ENCODE results near the gene PLEK.
"Not testable (repeated sequence)": the region's sequence is repeated elsewhere in the genome, so short reads cannot be mapped to it uniquely, and the experiment has no call there.

Gene PLEK

GRCh38 chr2:68356599-68357239 is 8.4 kb upstream of the PLEK start:
- no peak for DNase-seq (ENCODE audit: low read depth)

DNA sequence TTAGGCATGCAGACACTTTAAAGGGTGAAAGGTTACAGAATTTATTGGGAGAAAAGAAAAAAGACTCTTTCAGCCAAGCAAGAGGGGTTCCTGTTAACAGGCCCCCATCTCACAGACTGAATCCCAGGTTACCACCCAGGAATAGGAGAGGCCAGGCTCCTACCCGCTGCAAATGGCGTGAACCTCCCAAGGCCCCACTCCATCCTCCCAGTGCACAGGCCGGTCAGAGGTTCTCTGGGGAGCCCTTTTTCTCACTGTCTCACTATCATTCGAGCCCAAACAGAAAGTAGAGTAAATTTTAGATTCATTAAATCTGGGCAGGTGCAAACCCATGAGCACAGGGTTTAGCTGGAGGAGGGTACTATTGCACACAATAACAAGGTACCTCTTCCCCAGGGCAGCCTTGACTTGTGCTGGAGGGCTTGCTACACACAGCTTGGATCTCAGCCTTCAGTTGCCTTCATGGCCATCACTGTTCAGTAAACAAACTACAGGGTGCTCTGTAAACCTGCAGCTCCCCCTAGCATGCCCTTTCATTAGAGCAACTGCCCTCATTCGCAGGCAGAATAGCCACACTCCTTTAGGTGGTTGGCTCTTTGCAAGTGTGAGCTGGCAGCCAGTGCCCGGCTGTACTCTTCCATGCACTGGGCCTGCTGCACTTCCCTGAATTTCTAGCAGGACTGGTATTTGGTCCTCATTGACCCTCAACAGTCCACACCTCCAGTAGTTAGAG is 7.3 kb upstream of the PLEK start:
- peak; percentile 29 for DNase-seq (ENCODE audit: low read depth)

- no peak for DNase-seq (ENCODE audit: low read depth)
Observed at GRCh38 chr2:68359889-68360288, 5.2 kb upstream of the PLEK start.

- DNase-seq (ENCODE audit: low read depth) = no peak
Observed at GRCh38 chr2:68362069-68362468, 3.0 kb upstream of the PLEK start.

- DNase-seq (ENCODE audit: low read depth) = no peak
Observed at GRCh38 chr2:68362749-68363148, 2.3 kb upstream of the PLEK start.

DNA sequence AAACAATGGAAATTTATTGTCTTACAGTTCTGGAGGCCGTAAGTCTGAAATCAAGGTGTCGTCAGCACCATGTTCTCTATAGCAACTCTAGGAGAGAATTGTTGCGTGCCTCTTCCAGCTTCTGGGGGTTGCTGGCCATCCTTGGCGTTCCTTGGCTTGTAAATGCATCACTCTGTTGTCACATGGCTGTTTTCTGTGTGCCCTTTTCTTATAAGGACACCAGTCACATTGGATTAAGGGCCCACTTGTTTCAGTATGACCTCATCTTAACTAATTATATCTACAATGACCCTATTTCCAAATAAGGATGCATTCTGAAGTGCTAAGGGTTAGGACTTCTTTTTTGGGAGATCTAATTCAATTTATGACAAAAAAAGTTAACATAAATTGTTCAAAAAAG is 1.4 kb upstream of the PLEK start:
- no peak for DNase-seq (ENCODE audit: low read depth)

- no peak for DNase-seq (ENCODE audit: low read depth)
Observed at GRCh38 chr2:68366083-68366560, 1.0 kb downstream of the PLEK start.

GRCh38 chr2:68367953-68368653 is 3.0 kb downstream of the PLEK start:
- no peak for DNase-seq (ENCODE audit: low read depth)

DNA sequence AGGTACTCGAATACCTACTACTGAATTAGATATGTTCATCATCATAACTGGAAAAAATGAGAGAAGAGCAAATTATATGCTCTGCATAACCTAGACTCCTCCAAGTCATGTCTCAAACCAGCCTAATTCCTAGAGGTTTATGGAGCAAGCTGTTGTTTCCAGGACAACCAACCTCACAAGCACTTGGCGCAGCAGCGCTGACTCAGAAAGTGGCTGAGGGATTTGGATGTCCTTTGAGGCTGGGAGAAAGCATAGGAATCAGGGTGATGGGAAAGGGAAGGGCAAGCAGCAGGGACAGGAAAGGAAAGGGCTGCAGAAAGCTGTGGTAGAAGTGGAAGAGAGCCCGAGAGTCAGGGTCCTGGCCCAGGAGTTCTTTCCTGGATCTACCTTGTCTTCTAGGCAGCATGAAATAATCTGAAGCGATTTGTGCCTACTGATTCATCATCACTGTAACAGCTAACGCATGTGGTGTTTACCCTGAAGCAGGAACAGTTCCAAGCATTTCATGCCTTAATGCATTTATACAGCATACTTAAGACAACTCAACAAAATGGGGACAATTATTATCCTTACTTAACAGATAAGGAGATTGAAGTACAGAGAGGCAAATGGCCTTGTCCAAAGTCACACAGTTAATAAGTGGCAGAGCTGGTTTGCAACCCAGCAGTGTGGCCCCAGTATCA is 3.7 kb downstream of the PLEK start:
- DNase-seq (ENCODE audit: low read depth) = peak; percentile 62

DNA sequence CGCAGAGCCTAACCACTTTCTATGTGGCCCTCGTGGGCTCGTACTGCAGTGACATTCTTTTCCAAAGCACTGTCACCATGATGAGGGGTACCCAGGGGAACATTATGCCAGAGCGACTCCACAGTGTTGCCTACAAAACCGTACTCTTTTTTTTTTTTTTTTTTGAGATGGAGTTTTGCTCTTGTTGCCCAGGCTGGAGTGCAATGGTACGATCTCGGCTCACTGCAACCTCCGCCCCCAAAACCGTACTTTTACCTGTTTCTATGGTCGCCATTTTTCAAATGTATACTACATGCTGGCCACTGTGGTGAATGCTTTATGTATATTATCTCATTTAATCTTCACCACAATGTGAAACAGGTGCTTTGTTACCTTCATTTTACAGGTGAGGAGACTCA is 4.3 kb downstream of the PLEK start:
- no peak for DNase-seq (ENCODE audit: low read depth)

DNA sequence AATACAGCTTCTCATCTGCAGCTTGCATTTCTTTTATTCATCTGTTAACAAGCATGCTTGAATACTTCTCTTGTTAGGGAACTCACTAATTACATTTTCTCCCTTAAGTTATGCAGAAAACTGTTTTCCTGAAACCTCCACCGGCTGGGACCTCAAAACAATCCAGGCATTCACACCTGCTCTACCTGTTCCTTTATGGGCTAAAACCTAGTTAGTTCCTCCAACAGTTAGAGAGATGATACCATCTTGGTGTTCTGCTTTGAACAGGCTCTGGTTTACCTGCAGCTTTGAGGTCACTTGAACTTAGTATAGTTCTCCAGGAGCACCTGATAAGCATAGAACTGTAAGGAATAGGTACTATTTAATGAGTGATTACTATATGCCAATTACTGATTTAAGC is 6.1 kb downstream of the PLEK start:
- no peak for DNase-seq (ENCODE audit: low read depth)

- no peak for DNase-seq (ENCODE audit: low read depth)
Observed at GRCh38 chr2:68371581-68371980, 6.5 kb downstream of the PLEK start.

- no peak for DNase-seq (ENCODE audit: low read depth)
Observed at GRCh38 chr2:68372485-68372884, 7.4 kb downstream of the PLEK start.

DNA sequence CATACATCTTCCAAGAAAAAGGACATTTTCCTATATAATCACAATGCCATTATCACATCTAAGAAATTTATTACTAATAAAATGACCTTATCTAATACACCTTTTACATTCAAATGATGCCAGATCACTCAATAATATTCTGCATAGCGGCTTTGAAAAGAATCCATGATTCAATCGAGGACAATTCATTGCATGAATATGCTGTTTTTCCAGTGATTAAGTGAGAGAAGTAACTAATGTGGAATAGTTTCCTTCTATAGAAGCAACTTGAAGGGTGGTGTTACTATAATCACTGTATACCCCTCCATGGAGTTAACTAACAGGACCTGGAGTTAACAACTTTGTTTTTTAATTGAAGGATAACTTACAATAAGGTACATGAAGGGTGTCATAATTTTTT is 9.1 kb downstream of the PLEK start:
- no peak for DNase-seq (ENCODE audit: low read depth)

DNA sequence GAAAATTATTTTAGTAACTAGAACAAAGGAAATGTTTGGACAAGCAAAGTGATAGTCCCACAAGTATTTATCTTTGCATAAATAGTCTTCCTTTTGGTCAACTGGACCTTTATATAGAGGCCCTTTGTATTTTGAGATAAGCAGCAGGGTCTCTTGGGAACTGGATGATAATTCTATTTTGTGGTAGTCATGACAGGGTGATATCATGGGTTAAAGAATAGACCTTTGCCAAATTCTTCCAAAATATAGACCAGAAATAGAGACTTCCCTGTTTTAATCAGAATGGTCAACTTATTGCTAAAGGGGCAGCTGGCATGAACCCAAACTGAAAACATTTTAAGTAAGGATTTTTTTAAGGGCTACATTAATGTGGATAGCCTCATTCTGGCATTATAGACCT is 10.5 kb downstream of the PLEK start:
- no peak for DNase-seq (ENCODE audit: low read depth)

- no peak for DNase-seq (ENCODE audit: low read depth)
Observed at GRCh38 chr2:68377137-68377780, 12.2 kb downstream of the PLEK start.

DNA sequence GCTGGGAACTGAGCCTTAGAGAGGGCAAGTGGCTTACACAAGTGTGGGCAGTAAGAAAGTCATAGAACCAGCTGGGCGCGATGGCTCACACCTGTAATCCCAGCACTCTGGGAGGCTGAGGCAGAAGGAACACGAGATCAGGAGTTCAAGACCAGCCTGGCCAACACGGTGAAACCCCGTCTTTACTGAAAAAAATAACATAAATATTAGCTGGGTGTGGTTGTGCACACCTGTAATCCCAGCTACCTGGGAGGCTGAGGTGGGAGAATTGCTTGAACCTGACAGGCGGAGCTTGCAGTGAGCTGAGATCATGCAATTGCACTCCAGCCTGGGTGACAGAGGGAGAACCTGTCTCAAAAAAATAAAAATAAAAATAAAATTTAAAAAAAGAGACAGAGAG is 13.7 kb downstream of the PLEK start:
- not testable (repeated sequence) for DNase-seq (ENCODE audit: low read depth)

DNA sequence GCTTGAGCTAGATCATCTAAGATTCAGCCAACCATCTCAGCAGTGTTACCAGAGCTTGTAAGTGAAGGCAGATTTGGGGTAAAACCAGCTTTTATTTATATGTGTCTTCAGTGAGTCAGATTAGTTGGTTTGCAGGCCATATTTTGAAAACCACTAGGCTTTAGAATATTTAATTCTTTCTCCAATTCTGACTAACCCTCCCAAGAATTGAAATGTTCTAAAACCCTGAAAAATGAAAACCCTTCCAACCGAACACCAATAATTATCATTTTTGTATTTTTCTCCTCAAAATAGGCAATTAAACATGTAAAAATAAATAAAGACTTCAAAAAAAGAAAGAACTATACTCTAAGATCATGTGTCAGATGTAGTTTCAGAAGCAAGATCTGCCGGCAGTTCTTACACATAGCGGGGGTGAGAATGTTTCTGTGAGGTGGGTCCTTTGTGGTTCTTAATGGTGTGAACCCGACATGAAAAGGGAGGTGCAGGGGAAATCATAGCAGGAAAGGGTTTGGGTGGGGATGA is 14.2 kb downstream of the PLEK start:
- no peak for DNase-seq (ENCODE audit: low read depth)

GRCh38 chr2:68383778-68384177 is 18.7 kb downstream of the PLEK start:
- no peak for DNase-seq (ENCODE audit: low read depth)

GRCh38 chr2:68384485-68385107 is 19.5 kb downstream of the PLEK start:
- DNase-seq (ENCODE audit: low read depth) = no peak

DNA sequence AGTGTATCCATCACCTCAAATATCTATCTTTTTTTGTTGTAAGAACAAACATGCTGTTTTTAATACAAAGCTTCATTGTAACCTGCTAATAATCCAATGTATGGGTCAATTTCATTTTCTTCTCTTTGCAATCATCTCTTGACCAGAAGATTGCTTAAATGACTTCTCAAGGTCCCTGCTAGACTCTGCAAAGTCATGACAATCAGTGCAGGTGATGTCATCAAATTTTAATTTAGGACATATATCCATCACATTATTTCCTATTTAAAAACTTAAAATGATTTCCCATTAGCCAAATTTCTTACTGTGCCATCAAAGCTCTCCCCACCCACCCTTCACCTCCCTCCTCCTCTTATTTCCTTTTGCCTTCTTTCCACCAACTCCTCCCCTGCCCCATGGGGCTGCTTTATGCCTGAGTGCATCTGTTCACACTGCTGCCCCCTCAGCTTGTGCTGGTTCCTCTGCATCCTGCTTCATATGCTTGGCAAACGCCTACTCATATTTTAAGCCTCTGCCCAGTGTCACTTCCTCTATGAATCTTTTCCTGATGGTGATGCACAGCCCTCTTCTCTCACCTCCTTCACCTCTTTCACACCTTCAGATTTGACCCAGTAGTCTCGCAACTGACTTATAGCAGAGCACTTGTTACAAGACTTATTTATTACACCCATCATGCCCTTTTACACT is 20.3 kb downstream of the PLEK start:
- no peak for DNase-seq (ENCODE audit: low read depth)
